GM10248 (cell line): ENCODE results near the gene COG7.

ENCODE experiments used
- CTCF ChIA-PET: fragments of 300-600 bp; sonication (Branson Sonifier 250); formaldehyde crosslinking; extraction: SDS; loops from one replicate; lab custom pipeline; 2021; ENCODE audit warnings: antibody characterized with exemption; lab: Yijun Ruan, JAX
- POLR2A ChIA-PET: fragments of 350-650 bp; sonication (Branson Sonifier 250); formaldehyde crosslinking; extraction: SDS; loops from one replicate; lab custom pipeline; 2020; ENCODE audit warnings: antibody characterized with exemption; lab: Yijun Ruan, JAX
- DNase-seq: peaks from one replicate; pipeline ENCODE4 v3.0.0; 2012; ENCODE audit errors: extremely low spot score
- TF ChIP-seq, protein P1 (sequence below): IDR thresholded peaks from 2 replicates; pipeline ENCODE4 v1.5.1; 2012; ENCODE audit warnings: mild to moderate bottlenecking, low read depth; ENCODE audit errors: extremely low read depth, missing control alignments, control extremely low read depth

The COG7 gene

DNA sequence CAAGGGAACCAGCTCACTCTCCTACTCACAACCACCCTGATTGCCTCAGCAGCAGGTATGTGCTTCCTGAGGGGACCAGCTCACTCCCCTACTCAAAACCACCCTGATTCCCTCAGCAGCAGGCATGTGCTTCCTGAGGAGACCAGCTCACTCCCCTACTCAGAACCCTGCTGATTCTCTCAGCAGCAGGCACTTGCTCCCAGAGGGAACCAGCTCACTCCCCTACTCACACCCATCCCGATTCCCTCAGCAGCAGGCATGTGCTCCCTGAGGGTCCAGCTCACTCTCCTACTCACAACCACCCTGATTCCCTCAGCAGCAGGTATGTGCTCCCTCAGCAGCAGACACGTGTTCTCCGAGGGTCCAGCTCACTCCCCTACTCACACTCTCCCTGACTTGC, 26.1 kb upstream of the COG7 start:
- CTCF ChIA-PET, result interaction anchor here (0.8 to 1.9 kb wide), 4 partner anchors 13 to 78 kb away, joined by 3 to 4 read pairs (median 4); partner anchors contain the start of gene UBFD1
- POLR2A ChIA-PET, result no interaction called here
- TF ChIP-seq, protein P1, sequence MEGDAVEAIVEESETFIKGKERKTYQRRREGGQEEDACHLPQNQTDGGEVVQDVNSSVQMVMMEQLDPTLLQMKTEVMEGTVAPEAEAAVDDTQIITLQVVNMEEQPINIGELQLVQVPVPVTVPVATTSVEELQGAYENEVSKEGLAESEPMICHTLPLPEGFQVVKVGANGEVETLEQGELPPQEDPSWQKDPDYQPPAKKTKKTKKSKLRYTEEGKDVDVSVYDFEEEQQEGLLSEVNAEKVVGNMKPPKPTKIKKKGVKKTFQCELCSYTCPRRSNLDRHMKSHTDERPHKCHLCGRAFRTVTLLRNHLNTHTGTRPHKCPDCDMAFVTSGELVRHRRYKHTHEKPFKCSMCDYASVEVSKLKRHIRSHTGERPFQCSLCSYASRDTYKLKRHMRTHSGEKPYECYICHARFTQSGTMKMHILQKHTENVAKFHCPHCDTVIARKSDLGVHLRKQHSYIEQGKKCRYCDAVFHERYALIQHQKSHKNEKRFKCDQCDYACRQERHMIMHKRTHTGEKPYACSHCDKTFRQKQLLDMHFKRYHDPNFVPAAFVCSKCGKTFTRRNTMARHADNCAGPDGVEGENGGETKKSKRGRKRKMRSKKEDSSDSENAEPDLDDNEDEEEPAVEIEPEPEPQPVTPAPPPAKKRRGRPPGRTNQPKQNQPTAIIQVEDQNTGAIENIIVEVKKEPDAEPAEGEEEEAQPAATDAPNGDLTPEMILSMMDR, result no peak
- DNase-seq, result no peak

DNA sequence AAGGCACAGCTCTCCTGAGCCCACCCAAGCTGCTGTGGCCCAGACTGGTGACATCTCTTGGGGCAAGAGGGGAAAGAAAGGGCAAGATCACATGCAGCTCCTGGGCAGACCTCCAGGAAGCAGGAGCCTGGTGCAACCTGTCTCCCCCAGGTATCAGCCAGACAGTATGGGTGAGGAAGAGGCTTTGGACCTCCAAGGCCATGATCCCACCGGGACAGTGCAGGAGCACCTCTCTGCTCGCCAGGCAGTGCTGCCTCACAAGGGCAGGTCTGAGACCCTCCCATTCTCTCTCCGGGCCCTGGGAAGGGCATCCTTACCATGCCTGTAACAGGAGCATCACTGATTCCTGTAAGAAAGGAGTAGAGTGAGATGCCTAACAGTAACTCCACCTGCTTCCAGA, 25.6 kb upstream of the COG7 start:
- CTCF ChIA-PET, result interaction anchor here (1.3 to 1.9 kb wide), 2 partner anchors 14 to 37 kb away, joined by 4 read pairs; no protein-coding TSS in a partner anchor
- TF ChIP-seq, protein P1, result no peak
- POLR2A ChIA-PET, result no interaction called here

DNA sequence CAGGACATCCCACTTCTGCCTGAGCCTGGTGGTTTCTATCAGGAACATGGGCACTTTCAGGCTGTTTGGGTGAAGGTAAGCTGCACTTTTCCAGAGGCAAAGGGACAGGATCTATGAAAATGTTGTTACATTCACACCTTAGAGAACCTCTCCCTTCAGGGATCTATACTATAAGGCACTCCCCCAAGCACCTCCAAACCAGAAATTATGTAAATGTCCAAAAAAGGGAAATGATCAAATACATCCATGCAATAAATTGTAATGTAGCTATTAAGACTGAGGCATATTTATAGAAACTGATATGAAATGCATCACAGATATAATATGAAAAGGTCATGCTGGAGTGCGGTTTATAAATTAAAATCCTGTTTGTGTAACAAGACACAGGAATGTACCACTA, 23.3 kb upstream of the COG7 start:
- DNase-seq, result no peak
- ChIA-PET POLR2A (no interaction called here), CTCF (no interaction called here)
- TF ChIP-seq, protein P1, result no peak

More for the DNA sequence above, 25.6 kb upstream of the COG7 start:
- no peak for DNase-seq

DNA sequence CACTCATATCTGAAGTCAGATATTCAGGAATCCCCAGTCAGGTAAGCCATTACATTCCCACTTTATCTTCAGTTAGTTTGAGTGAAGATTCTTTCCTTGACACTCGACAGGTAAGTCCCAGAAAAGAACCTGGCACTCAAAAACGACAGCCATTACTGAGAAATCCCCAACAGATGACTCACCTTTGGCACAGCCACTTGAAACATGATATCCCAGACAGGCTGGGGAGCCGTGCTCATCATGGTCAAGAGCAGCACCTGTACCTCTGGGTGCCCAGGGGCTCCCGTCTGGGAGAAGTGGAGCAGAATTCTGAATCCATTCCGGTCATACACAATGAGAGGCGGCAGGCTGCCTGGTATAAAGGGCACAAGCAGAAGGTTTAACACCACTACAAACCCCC, 16.8 kb upstream of the COG7 start:
- ChIA-PET CTCF (no interaction called here), POLR2A (no interaction called here)
- TF ChIP-seq, protein P1, result no peak
- no peak for DNase-seq

DNA sequence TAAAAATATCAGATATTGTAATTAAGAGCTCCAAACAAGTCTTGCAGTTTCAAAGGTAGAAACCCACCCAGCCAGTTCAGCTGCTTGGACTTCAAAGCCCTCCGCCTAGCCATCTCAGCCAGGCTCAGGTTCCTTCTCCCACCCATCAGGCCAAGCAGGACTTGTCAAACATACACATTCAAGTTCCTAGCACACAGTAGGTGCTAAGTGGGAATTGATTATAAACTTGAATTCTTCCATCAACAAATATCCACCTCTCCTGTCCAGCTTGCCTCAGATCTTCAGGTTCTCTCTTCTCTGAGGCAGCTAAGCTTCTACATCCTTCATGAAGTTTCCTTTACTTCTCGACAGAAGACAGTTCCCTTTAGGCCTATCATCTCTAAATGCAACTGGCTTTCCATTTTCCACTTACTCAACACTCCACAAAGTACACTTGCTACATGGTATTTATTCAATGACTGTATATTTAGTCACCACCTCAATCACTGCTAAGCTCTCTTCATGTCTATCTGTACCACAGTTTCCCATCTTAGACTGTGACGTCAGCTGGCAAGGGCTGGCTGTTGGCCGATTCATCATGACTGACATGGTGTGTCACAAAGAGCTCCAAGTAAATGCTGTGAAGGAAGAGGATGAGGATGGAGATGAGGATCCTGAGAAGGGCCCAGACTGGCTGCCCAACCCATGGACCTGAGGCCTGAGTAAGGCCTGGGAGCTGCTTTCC, 13.3 kb upstream of the COG7 start:
- ChIA-PET CTCF (interaction anchor here (2.4 kb wide), 1 partner anchor 32 kb away, joined by 10 read pairs; no protein-coding TSS in a partner anchor), POLR2A (interaction anchor here (0.9 kb wide), 1 partner anchor 13 kb away, joined by 3 read pairs; no protein-coding TSS in a partner anchor)
- DNase-seq, result no peak

DNA sequence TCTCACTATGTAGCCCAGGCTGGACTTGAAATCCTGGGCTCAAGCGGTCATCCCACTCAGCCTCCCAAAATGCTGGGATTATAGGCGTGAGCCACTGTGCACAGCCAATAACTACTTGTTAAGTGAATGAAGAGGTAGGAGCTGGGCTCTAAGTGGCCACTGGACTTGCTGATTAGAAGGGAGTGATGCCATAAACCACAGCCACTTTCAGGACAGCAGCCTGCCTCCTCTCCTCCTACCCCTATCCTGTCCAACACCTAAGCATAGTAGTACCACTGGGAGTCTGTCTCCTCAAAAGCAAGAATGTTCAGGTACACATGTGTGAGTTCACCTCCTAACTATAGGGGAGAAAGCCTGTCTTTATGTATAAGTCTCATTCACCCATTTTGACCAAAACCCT, 12.2 kb upstream of the COG7 start:
- no peak for DNase-seq
- ChIA-PET CTCF (interaction anchor here (2.4 kb wide), 1 partner anchor 30 kb away, joined by 10 read pairs; no protein-coding TSS in a partner anchor), POLR2A (interaction anchor here (0.5 kb wide), 1 partner anchor 34 kb away, joined by 3 read pairs; no protein-coding TSS in a partner anchor)
- TF ChIP-seq, protein P1, result no peak

More for the DNA sequence above, 13.3 kb upstream of the COG7 start:
- TF ChIP-seq, protein P1, result no peak
